Neuronal stem cell (in vitro differentiated cells): ENCODE results near the gene DEAF1.

Source experiments
- DNase-seq: peaks from one replicate; pipeline ENCODE4 v3.0.0-alpha.2; 2013; ENCODE audit warnings: low spot score
- H2AFZ ChIP-seq: one replicate; pipeline ENCODE4 v1.6.1; 2013; ENCODE audit warnings: mild to moderate bottlenecking, low read length, inconsistent platforms
- H2AK5ac ChIP-seq: 2 replicates; pipeline ENCODE4 v1.6.1; 2013; ENCODE audit warnings: low read depth, mild to moderate bottlenecking, inconsistent platforms, low read length, moderate library complexity, mixed read lengths
- H2BK120ac ChIP-seq: 2 replicates; pipeline ENCODE4 v1.6.1; 2013; ENCODE audit warnings: low read depth, mild to moderate bottlenecking, inconsistent platforms, low read length, moderate library complexity, mixed read lengths
- H2BK12ac ChIP-seq: one replicate; pipeline ENCODE4 v1.6.1; 2013; ENCODE audit warnings: low read length, inconsistent platforms
- H2BK15ac ChIP-seq: 2 replicates; pipeline ENCODE4 v1.6.1; 2013; ENCODE audit warnings: mild to moderate bottlenecking, low read length, inconsistent platforms, mixed read lengths
- H2BK5ac ChIP-seq: one replicate; pipeline ENCODE4 v1.6.1; 2013; ENCODE audit warnings: inconsistent platforms, mild to moderate bottlenecking, low read length, moderate library complexity
- H3K14ac ChIP-seq: one replicate; pipeline ENCODE4 v1.6.1; 2013; ENCODE audit warnings: low read length, inconsistent platforms
- H3K18ac ChIP-seq: 2 replicates; pipeline ENCODE4 v1.6.1; 2013; ENCODE audit warnings: low read length, inconsistent platforms
- H3K23ac ChIP-seq: 2 replicates; pipeline ENCODE4 v1.6.1; 2013; ENCODE audit warnings: low read depth, mild to moderate bottlenecking, mixed read lengths, low read length, inconsistent platforms; ENCODE audit not compliant: poor library complexity
- H3K27ac ChIP-seq: replicated peaks from 3 replicates; pipeline ENCODE4 v1.5.1; 2013; ENCODE audit warnings: low read length, inconsistent platforms
- H3K27me3 ChIP-seq, 3 experiments: 2 replicates each; pipeline ENCODE4 v1.6.1; 2013; ENCODE audit warnings: low read length in 3 of 3, mild to moderate bottlenecking in 2 of 3, inconsistent platforms in 1 of 3, low read depth in 1 of 3, mixed read lengths in 1 of 3, moderate library complexity in 1 of 3; ENCODE audit not compliant: control insufficient read depth in 3 of 3, insufficient read depth in 3 of 3
- H3K36me3 ChIP-seq, 2 donors: replicated peaks in 1 of 2; 2 replicates each; pipeline ENCODE4 v1.6.1; 2013; ENCODE audit warnings: low read length in 2 of 2; ENCODE audit not compliant: control insufficient read depth in 2 of 2, insufficient read depth in 2 of 2
- H3K4ac ChIP-seq: 2 replicates; pipeline ENCODE4 v1.6.1; 2013; ENCODE audit warnings: inconsistent platforms, mild to moderate bottlenecking, low read length, moderate library complexity
- H3K4me1 ChIP-seq, 2 donors: 1 replicate in 1 of 2; 2 replicates in 1 of 2; pipeline ENCODE4 v1.6.1; 2013; ENCODE audit warnings: low read length in 2 of 2, low read depth in 1 of 2; ENCODE audit not compliant: control insufficient read depth in 2 of 2, insufficient read depth in 1 of 2
- H3K4me2 ChIP-seq: one replicate; pipeline ENCODE4 v1.6.1; 2013; ENCODE audit warnings: mild to moderate bottlenecking, low read length, inconsistent platforms; ENCODE audit not compliant: insufficient read depth, poor library complexity, severe bottlenecking
- H3K4me3 ChIP-seq, 2 donors: 2 replicates each; pipeline ENCODE4 v1.5.1; 2013; ENCODE audit warnings: low read length in 2 of 2, mild to moderate bottlenecking in 2 of 2, inconsistent platforms in 1 of 2, moderate library complexity in 1 of 2
- H3K79me1 ChIP-seq: one replicate; pipeline ENCODE4 v1.6.1; 2013; ENCODE audit warnings: low read depth, mild to moderate bottlenecking, inconsistent platforms, low read length, moderate library complexity
- H3K9ac ChIP-seq: one replicate; pipeline ENCODE4 v1.6.1; 2013; ENCODE audit warnings: mild to moderate bottlenecking, low read depth, low read length, inconsistent platforms; ENCODE audit not compliant: poor library complexity
- H3K9me3 ChIP-seq, 2 donors: replicated peaks in 1 of 2; 2 replicates each; pipeline versions ENCODE3 to v1.6.1; 2013; ENCODE audit warnings: low read length in 2 of 2, mild to moderate bottlenecking in 2 of 2, inconsistent platforms in 1 of 2, low read depth in 1 of 2, mixed read lengths in 1 of 2, moderate library complexity in 1 of 2; ENCODE audit not compliant: control insufficient read depth in 2 of 2, insufficient read depth in 1 of 2
- H4K8ac ChIP-seq: one replicate; pipeline ENCODE4 v1.6.1; 2013; ENCODE audit warnings: low read depth, mild to moderate bottlenecking, inconsistent platforms, low read length, moderate library complexity
- H4K91ac ChIP-seq: one replicate; pipeline ENCODE4 v1.6.1; 2013; ENCODE audit warnings: low read length, low read depth, mild to moderate bottlenecking, inconsistent platforms; ENCODE audit not compliant: poor library complexity
- WGBS, 2 donors: extraction: QIAGEN DNeasy Blood & Tissue Kit; methylation state at CpG; one replicate each; pipeline ENCODE4 v1.1.7; 2013; ENCODE audit warnings: missing lambda C conversion rate in 2 of 2, mixed read lengths in 1 of 2; ENCODE audit not compliant: insufficient read length in 2 of 2, insufficient replicate concordance in 1 of 2; ENCODE audit errors: extremely low coverage in 2 of 2; 5-methylcytosine and 5-hydroxymethylcytosine counted together

DEAF1 gene

DNA sequence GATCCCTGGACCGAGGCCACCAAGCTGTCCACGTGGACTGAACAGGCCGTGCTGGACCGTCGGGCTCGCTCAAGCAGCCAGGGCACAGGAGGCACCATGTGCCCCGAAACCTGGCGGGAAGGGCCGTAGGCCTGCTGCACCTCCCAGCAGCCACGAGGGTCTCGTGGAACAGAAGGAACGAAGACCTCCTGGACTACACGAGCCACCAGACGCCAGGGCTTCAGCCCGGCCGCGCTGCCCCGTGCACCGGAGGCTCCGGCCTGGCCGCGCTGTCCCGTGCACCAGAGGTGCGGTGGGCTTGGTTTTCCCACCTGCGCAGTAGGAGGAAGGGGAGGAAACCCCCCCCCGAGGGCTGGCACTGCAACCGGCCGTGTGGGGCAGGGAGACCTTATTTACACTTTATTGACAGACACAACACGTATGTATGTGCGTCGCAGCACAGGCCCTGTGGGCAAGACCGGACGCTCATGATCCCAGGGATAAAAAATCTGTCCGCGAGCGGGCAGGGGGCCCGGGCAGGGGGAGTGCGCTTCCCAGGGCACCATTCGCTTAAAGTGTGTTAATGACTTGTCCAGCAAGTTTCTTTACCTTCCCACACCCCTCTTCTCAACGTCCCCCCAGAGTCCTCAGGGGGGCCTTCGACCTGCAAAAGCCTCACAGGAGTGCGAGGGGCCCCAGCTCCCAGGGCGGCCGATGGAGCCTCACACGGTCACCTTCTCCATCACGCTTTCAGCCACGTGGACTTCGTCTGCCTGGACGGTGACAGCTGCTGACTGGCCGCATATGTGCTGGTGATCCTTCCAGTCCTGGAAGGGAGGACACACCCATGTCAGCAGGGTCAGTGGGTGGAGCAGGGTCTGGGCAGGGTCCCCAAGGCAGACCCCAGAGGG is 50.9 kb downstream of the DEAF1 start:
- Histone ChIP-seq H3K18ac (peak overlapping the region; percentile 59), H3K9me3 (peaks cover 0 to 6% of the 10 kb centered on the region in 2 donors), H2BK15ac (no peak overlapping the region), H4K8ac (no peak overlapping the region), H3K36me3 (peaks cover 5 to 58% of the 10 kb centered on the region in 2 donors), H3K4me3 (no peak overlapping the region), H2BK120ac (no peak overlapping the region), H3K27me3 (peaks cover 0 to 4% (median 2%) of the 10 kb centered on the region in 3 experiments), H3K4me1 (peaks cover 2 to 8% of the 10 kb centered on the region in 2 donors), H3K79me1 (peaks cover 8% of the 10 kb centered on the region), H2AFZ (no peak overlapping the region), H4K91ac (no peak overlapping the region), H2BK5ac (no peak overlapping the region), H3K4ac (no peak overlapping the region), H3K14ac (no peak overlapping the region), H3K9ac (peak overlapping the region; percentile 50), H3K27ac (no peak overlapping the region), H2AK5ac (no peak overlapping the region), H2BK12ac (no peak overlapping the region), H3K4me2 (no peak overlapping the region), H3K23ac (peak overlapping the region; percentile 25)
- DNase-seq = no peak
- no CpG with 5 or more reads among the region's 50 CpGs for WGBS, 2 donors

DNA sequence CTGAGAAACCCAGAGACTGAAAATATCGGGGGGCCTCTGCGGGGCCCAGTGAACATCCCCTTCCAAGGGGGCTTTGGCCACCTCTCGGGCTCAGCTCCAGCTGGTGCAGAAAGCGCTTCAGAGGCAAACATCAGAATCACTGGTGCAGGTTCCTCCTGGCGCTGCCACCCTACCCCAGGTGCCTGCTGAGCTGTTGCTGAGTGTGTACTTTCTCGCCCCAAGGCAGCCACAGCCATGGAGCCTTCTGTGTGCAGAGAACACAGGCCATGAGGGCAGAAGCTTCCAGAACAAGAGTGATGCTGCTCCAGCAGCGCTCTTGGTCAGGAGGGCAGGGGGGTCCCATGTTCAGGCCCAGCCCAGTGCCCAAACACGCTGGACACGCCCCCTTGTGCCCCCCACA is 51.7 kb downstream of the DEAF1 start:
- H4K91ac ChIP-seq = no peak overlapping the region
- no peak overlapping the region for H2BK12ac ChIP-seq

DNA sequence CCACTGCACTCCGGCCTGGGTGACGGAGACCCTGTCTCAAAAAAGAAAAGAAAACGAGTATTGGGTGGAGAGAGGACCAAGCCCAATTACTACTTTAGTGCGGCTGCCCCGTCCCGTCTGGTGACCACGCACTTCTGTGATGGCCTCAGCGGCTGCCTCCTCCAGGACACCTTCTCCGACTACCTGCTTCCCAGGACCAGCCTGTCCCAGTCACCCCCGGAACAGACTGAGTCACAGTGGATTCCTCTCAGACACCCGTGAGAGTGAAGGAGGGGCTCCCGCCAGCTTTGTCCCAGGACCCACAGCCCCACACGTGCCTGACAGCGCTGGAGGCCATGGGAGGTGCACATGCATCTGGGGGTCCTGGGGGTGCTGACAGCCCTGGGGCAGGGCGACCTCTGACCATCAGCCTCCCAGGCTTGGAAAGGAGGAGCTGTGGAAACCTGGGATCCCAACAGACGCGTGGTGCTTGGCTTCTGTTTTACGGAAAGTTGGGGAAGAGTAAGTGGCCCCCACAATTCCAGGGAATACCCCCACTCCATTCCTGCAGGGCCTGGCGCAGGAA is 53.1 kb downstream of the DEAF1 start:
- Histone ChIP-seq H2BK120ac (peak overlapping the region; percentile 100), H3K79me1 (peaks cover 12% of the 10 kb centered on the region), H3K4me3 (no peak overlapping the region), H2BK5ac (no peak overlapping the region), H3K9me3 (peaks cover 0 to 6% of the 10 kb centered on the region in 2 donors), H4K91ac (no peak overlapping the region), H3K36me3 (peaks cover 5 to 47% of the 10 kb centered on the region in 2 donors), H3K27ac (no peak overlapping the region), H3K27me3 (peaks cover 0 to 14% (median 5%) of the 10 kb centered on the region in 3 experiments), H3K4ac (no peak overlapping the region), H3K14ac (no peak overlapping the region), H2AFZ (no peak overlapping the region), H3K23ac (peak overlapping the region; percentile 57), H3K18ac (peak overlapping the region; percentile 4), H2AK5ac (peak overlapping the region; percentile 20), H4K8ac (no peak overlapping the region), H2BK15ac (no peak overlapping the region), H3K4me2 (no peak overlapping the region), H3K4me1 (peaks cover 15% of the 10 kb centered on the region in 2 donors), H3K9ac (no peak overlapping the region), H2BK12ac (no peak overlapping the region)
- no peak for DNase-seq
- no CpG with 5 or more reads among the region's 19 CpGs for WGBS, 2 donors

More for the DNA sequence above, 51.7 kb downstream of the DEAF1 start:
- no peak overlapping the region for H2AFZ ChIP-seq
- H3K27ac ChIP-seq = no peak overlapping the region
- H3K27me3 ChIP-seq = peaks cover 0 to 4% (median 2%) of the 10 kb centered on the region in 3 experiments
- peak overlapping the region; percentile 11 for H3K18ac ChIP-seq
- H2BK5ac ChIP-seq = no peak overlapping the region
- H3K23ac ChIP-seq = no peak overlapping the region
- H3K4ac ChIP-seq = no peak overlapping the region
- H3K9me3 ChIP-seq = peaks cover 0 to 6% of the 10 kb centered on the region in 2 donors
- H2BK120ac ChIP-seq = no peak overlapping the region
- H3K4me1 ChIP-seq = peaks cover 8 to 9% of the 10 kb centered on the region in 2 donors
- H3K4me3 ChIP-seq = no peak overlapping the region
- H2AK5ac ChIP-seq = no peak overlapping the region
- no peak overlapping the region for H3K14ac ChIP-seq
- peak overlapping the region; percentile 50 for H3K9ac ChIP-seq
- no peak overlapping the region for H2BK15ac ChIP-seq
- no peak for DNase-seq
- H4K8ac ChIP-seq = no peak overlapping the region
- whole genome bisulfite sequencing, 2 donors = no CpG with 5 or more reads among the region's 9 CpGs
- no peak overlapping the region for H3K4me2 ChIP-seq
- peaks cover 5 to 54% of the 10 kb centered on the region in 2 donors for H3K36me3 ChIP-seq
- H3K79me1 ChIP-seq = peaks cover 8% of the 10 kb centered on the region
